Suppressor macrophage treated with lipopolysaccharide for 4 hours (primary cell): ENCODE measurements around the gene GSG1L2.

Source experiments
- DNase-seq: peaks from one replicate; pipeline ENCODE4 v3.0.0-alpha.2; 2020

Gene GSG1L2

GRCh38 chr17:9821921-9822320 lies at the start of gene GSG1L2:
Gene GSG1L2 (minus strand): TSS chr17:9822079. CDS start chr17:9822071, 8 bp downstream.
- no peak for DNase-seq

DNA sequence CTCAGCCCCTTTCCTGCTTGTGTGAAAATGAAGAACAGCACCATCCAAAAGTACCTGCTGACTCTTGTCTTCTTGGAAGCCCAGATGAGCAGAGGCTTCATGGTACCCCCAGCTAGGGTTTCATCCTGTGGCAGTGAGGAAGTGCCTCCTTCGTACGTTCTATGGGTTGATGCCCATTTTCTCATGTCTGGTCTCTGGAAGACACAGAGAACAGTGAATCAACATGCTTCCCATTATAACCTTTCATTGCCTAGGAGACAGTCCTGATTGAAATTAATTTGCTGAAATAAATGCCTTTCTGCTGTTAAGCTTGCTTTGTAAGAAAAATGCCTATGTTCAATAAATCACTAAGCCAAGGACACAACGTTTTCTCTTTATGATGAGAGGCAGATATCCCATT lies 46.7 kb upstream of the GSG1L2 start:
- no peak for DNase-seq

- DNase-seq = peak; percentile 47
These were observed 43.7 kb upstream of the GSG1L2 start for GRCh38 chr17:9865586-9865985.

DNA sequence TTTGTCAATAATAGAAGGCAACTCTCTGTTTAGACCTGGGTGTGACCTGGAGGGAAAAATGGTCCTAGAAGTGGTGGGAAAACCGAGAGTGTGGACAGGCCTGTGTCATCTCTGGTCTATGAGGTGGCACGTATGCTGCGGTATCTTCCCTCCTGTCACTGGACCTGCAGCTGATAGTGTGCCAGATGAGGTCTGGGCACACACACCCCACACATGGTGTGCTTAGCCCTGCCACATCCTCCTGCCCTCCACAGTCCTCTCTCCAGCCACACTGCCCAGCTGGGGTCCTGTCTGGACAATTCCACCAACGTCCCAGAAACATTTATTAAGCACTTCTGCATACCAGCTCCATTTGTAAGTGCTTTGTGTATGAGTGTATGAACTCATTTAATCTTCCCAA lies 41.1 kb upstream of the GSG1L2 start:
- DNase-seq = no peak

- DNase-seq = no peak
These were observed 40.3 kb upstream of the GSG1L2 start for GRCh38 chr17:9862220-9862619.

DNA sequence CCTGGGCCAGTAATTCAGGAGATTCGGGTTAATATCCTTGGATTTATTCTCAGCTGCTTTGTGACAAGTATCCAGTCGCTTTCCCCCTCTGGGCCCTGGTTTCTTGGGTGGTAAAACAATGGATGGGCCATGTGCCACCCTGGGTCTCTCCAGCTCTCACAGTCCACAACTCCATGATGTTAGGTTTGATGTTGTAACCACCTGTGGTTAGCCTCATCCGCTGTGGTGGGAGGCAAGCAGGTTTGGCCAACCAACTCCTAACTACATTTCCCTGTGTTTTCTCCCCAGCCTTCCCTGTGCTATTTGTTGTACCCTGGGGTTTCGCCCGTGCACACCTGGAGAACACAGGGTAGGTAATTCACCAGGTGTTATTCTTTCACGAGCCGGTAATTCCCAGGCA lies 39.0 kb upstream of the GSG1L2 start:
- DNase-seq = no peak

DNA sequence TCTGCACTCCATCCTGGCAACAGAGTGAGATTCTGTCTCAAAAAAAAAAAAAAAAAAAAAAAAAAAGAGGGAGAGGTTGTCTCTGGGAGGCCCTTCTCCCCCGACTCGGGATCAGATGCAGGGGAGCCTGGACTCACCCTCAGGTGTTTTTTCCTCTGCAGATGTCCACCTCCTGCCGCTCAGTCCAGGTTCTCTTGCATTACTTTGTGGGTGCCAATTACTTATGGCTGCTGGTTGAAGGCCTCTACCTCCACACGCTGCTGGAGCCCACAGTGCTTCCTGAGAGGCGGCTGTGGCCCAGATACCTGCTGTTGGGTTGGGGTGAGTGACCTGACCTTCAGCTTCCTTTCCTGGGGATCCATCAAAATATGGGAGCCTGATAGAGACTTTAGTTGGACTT lies 37.9 kb upstream of the GSG1L2 start:
- DNase-seq = no peak

GRCh38 chr17:9855036-9855435 lies 33.2 kb upstream of the GSG1L2 start:
- peak; percentile 26 for DNase-seq

GRCh38 chr17:9854255-9854654 lies 32.4 kb upstream of the GSG1L2 start:
- DNase-seq = no peak

DNA sequence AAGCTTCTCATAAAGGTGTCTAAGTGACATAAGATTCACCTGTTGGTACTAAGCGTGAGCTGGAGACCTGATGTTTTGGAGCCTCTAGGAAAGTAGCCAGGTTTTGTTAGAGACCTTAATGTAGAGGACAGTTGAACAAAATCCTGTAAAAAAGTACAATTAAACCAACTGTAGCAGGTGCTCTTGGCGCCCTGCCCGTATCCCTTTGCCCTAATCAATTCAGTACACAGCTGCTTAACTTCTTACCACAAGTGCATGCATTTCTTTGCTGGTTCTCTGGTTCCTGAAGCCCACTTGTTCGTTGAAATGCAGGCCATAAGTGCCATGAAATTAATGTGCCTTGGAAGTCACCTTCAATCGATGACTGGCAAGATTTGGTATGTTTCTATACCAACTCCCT lies 28.3 kb upstream of the GSG1L2 start:
- DNase-seq = no peak

DNA sequence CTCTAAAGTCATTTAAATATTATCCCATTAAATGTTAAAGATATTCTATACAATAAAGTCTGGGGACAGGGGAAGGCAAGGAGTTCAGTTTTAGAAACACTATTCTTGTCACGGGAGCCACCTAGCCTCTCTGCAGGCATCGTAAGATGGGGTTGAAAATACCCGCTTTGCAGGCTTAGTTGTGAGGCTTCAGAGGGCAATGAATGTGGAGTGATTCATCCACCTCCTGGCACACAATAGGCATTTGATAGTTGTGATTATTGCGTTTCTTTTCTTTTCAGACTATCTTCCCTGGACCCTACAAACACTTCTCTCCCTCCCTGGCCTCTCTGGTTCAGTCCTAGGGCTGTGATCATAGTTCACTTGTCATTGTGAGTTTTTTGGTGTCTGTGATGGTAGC lies 23.4 kb upstream of the GSG1L2 start:
- DNase-seq = no peak

GRCh38 chr17:9844153-9844552 lies 22.3 kb upstream of the GSG1L2 start:
- DNase-seq = no peak

DNA sequence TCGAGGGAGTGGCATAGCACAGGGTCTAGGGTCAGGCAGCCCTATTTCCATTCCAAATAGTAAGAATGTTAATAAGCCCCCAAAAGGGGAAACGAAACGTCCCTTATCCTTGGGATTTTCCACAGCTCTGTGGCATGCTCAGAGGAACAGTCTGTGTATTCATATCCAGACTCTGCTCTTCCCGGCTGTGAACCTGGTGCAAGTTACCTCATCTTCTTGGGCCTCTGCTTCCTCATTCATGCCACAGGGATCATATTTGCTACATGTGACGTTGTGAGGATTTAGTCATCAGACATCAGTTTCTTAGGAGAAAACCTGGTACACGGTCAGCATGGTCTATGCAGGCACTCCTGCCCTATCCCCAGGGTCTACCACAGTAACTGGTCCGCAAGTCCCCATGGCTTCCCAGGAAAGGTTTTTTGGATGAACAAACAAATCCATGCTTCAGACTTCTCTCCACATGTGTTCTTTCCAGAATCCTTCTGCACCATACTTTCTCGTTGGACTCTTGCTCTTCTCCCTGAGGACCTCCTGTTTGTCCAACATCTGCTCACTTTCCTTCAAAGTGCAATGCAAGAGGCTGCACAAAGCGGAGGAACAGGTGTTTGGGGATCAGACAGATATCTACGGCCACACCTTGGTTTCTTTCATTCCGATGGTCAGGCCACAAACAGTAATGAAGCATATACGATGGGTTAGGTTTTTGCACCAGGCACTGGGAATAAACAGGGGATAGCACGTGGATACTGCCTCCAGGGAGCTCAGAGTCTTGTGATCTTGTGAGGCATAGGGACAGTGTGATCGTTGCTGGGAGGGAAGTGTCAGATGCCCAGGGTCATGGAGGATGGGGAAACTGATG lies 21.5 kb upstream of the GSG1L2 start:
- DNase-seq = no peak

DNA sequence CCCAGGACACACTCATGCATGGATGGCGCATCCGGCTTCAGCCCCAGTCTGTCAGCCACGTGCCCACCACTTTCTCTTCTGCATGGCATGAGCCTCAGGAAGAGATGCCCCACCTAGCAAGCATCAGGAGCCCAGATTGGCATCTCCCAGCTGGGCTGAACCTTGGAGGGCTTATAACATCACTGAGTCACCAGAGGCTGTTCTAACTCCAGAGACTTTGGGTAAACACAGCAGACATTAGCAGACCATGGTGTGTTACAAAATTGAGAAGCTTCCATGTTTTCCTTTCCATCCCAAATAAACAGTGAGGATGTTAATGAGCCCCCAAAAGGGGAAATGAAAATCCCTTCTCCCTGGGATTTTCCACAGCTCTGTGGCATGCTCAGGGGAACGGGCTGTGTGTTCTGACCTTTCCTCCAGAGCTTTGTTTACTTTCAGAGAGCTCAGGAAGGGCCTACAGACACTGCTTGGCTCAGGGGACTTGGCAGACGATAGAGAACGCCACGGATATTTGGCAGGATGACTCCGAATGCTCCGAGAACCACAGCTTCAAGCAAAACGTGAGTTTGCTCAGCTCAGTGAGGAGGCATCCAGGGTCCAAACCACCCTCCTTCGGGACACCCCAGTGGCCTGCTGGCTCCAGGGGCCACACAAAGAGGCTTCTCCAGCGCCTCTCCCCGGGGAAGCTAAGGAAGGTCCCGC lies 20.3 kb upstream of the GSG1L2 start:
- no peak for DNase-seq

GRCh38 chr17:9839433-9839832 lies 17.6 kb upstream of the GSG1L2 start:
- DNase-seq = no peak

DNA sequence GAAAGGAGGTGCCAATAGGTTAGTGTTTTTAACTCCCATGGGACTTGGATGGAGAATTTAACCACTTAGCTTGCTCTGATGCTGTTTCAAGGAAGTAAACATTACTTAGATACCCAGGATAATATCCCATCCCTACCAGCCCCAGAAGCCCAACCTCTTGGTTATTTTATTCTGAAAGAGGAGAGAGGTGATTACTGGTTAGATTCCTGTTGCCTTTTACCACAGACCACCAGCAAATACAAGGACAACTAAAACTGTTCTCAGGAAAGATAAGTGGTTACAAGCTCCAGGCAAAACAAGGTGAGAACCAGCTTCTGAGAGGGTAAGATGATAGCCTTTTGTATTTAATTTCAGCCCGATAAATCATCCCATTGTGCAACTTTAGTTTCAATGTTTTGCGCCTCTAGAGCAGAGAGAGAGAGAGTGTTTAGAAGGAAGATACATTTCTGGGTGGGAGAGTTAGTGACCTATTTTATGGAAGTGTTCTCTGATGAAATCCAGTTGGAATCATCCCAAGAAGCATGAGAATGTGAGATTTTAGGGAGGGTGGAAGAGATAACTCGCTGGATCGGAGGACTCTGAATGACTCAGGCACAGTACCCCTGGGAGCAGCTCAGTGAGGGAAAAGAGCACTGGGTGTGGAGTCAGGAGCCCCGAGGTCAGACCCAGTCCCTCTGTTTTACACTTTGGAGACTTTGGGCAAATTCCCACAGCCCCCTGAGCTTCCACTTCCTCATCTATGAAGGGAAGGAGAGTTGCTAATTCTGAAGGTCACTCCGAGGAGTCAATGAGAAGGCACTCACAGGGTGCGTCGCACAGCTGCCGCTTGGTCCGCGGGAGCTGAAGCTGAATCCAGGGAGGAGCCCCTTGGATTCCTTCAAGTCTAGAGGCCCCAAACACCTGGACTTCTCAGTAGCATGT lies 15.9 kb upstream of the GSG1L2 start:
- no peak for DNase-seq

DNA sequence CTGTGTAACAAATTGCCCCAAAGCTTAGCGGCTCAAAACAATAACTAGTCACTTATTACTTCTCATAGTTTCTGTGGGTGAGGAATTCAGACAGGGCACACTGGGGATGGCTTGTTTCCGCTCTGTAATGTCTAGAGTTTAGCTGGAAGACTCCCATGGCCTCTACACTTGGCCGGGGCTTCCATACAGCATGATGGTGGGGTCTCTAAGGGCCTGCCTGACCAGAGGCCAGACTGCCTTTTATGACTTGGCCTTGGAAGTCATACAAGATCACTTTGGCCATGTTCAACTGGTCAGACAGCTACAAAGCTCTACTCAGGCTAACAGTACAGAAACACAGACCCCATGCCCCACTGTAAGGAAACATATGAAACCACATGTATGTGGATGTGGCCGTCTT lies 12.0 kb upstream of the GSG1L2 start:
- DNase-seq = no peak

GRCh38 chr17:9830711-9831110 lies 8.8 kb upstream of the GSG1L2 start:
- no peak for DNase-seq

GRCh38 chr17:9829343-9829742 lies 7.5 kb upstream of the GSG1L2 start:
- no peak for DNase-seq

DNA sequence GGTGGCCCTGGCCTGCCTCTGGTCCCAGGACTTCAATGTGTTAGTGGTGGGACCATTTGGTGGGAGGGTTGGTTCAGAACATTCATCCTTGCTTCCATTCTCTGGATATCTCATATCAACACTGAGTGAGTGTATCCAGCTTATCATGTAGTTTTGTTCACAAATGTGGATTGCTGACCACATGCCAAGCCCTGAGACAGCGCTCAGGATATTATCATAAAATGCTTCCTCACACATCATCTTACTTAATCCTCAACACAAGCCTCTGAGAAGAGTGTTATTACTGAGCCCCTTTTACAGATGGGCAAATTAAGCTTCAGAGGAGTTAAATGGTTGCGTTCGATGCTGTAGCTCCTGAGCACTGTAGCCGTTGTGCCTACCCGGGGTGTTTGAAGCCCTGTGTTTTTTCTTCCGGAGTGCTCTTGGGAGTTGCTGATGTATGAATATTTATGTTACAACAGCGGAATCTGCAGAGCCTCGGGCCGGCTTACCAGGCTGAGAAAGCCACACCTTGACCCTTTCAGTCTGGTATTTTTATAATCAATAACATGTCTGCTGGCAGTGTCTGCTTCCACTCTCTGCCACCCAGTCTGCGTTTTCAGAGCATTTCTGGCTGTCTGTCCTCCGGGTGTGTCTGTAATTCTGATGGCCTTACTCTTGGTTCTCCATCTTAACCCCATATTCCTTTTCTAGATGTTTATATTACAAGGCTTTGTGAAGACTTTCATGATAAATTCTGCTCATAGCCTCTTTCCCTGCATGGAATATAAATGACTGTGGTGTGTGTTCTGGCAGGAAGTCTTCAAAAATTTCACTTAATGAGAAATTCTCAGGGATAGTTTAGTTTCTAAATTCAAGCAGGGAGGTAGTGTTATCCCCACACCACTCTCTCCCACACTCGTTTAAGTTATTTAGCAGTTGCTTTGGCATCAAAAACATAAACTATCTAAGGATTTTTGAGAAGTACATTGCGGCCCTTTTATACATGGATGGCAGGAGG lies 6.7 kb upstream of the GSG1L2 start:
- DNase-seq = no peak

GRCh38 chr17:9825641-9826150 lies 3.8 kb upstream of the GSG1L2 start, which contains the start of gene GLP2R:
Gene GLP2R (plus strand): TSS chr17:9825924. CDS start chr17:9826064, 140 bp downstream.
- no peak for DNase-seq
